WTC11 (cell line): ENCODE results near the gene SREBF1. TPM values are rescaled to one million over a fixed set of nuclear protein-coding genes. Genes with fewer than 3 reads are reported as not detected.

ENCODE experiments used
- ATAC-seq: fragments of 200-7000 bp; cut with Tn5 transposase; 2 replicates; pipeline ENCODE4 v1.10.0; 2021; ENCODE audit warnings: mild to moderate bottlenecking, moderate library complexity
- CTCF ChIA-PET: fragments of 300-600 bp; sonication (Branson Sonifier 250); formaldehyde crosslinking; loops from one replicate; lab custom pipeline; 2021; ENCODE audit warnings: antibody characterized with exemption; lab: Charles Lee
- POLR2A ChIA-PET: fragments of 350-600 bp; sonication (Branson Sonifier 250); formaldehyde crosslinking; loops from one replicate; lab custom pipeline; 2021; ENCODE audit warnings: antibody characterized with exemption; lab: Charles Lee
- DNase-seq: peaks from one replicate; pipeline ENCODE4 v3.0.0; 2021; ENCODE audit warnings: low spot score
- H3K27ac Mint-ChIP-seq: 2 replicates; pipeline ENCODE4 v1.8.0; 2021; ENCODE audit warnings: mixed read lengths
- H3K27me3 Mint-ChIP-seq: 2 replicates; pipeline ENCODE4 v1.8.0; 2021; ENCODE audit warnings: low read depth, mild to moderate bottlenecking, moderate library complexity, mixed read lengths
- H3K36me3 Mint-ChIP-seq: 2 replicates; pipeline ENCODE4 v1.8.0; 2021; ENCODE audit warnings: mixed read lengths
- H3K4me1 Mint-ChIP-seq: 2 replicates; pipeline ENCODE4 v1.8.0; 2022; ENCODE audit warnings: mixed read lengths
- H3K4me3 Mint-ChIP-seq: 2 replicates; pipeline ENCODE4 v1.8.0; 2021; ENCODE audit warnings: mild to moderate bottlenecking, moderate library complexity, mixed read lengths
- H3K9me3 Mint-ChIP-seq: 2 replicates; pipeline ENCODE4 v1.8.0; 2021; ENCODE audit warnings: mixed read lengths
- ATF1 ChIP-seq: sonication (generic); formaldehyde crosslinking; IDR thresholded peaks from 2 replicates; pipeline ENCODE4 v1.8.1; 2023; ENCODE audit warnings: mild to moderate bottlenecking, moderate library complexity, missing genetic modification reagents
- FOXP1 ChIP-seq: sonication (generic); formaldehyde crosslinking; IDR thresholded peaks from 2 replicates; pipeline ENCODE4 v1.8.0; 2022; ENCODE audit warnings: missing genetic modification reagents, mild to moderate bottlenecking, moderate library complexity, borderline replicate concordance
- NFYB ChIP-seq: sonication (generic); formaldehyde crosslinking; conservative IDR thresholded peaks from 2 replicates; pipeline ENCODE4 v1.8.0; 2022; ENCODE audit warnings: low read depth, missing genetic modification reagents
- SP1 ChIP-seq: sonication (generic); formaldehyde crosslinking; conservative IDR thresholded peaks from 2 replicates; pipeline ENCODE4 v1.8.1; 2022; ENCODE audit warnings: missing genetic modification reagents
- ZBTB21 ChIP-seq: sonication (generic); formaldehyde crosslinking; IDR thresholded peaks from 2 replicates; pipeline ENCODE4 v1.8.1; 2023; ENCODE audit warnings: mild to moderate bottlenecking, missing genetic modification reagents, borderline replicate concordance
- ZNF232 ChIP-seq: sonication (generic); formaldehyde crosslinking; IDR thresholded peaks from 2 replicates; pipeline ENCODE4 v1.8.0; 2022; ENCODE audit warnings: mild to moderate bottlenecking, missing genetic modification reagents
- ZNF423 ChIP-seq: fragments of 250-450 bp; sonication (Bioruptor Pico); IDR thresholded peaks from 2 replicates; pipeline ENCODE4 v2.1.2; 2022; ENCODE audit warnings: mild to moderate bottlenecking, moderate library complexity
- total RNA-seq: library from RNA; stranded (reverse); gene quantifications from 3 replicates; pipeline ENCODE4 v1.2.3, GENCODE V29; 2021
- TF ChIP-seq, protein P1 (sequence below): sonication (generic); formaldehyde crosslinking; IDR thresholded peaks from 2 replicates; pipeline ENCODE4 v1.8.0; 2022; ENCODE audit warnings: missing genetic modification reagents
- TF ChIP-seq, protein P2 (sequence below): fragments of 250-450 bp; sonication (Bioruptor Pico); IDR thresholded peaks from 2 replicates; pipeline ENCODE4 v1.9.0; 2021; ENCODE audit warnings: mild to moderate bottlenecking, borderline replicate concordance
- TF ChIP-seq, protein P3 (sequence below): fragments of 250-450 bp; sonication (Bioruptor Pico); IDR thresholded peaks from 2 replicates; pipeline ENCODE4 v2.1.2; 2022; ENCODE audit warnings: mild to moderate bottlenecking, moderate library complexity
- TF ChIP-seq, protein P4 (sequence below): sonication (generic); formaldehyde crosslinking; conservative IDR thresholded peaks from 2 replicates; pipeline ENCODE4 v1.8.1; 2023; ENCODE audit warnings: mild to moderate bottlenecking, low read depth, missing genetic modification reagents, moderate library complexity

SREBF1 gene
- total RNA-seq, 1 experiment from 2014 or later, result 93.7 TPM

DNA sequence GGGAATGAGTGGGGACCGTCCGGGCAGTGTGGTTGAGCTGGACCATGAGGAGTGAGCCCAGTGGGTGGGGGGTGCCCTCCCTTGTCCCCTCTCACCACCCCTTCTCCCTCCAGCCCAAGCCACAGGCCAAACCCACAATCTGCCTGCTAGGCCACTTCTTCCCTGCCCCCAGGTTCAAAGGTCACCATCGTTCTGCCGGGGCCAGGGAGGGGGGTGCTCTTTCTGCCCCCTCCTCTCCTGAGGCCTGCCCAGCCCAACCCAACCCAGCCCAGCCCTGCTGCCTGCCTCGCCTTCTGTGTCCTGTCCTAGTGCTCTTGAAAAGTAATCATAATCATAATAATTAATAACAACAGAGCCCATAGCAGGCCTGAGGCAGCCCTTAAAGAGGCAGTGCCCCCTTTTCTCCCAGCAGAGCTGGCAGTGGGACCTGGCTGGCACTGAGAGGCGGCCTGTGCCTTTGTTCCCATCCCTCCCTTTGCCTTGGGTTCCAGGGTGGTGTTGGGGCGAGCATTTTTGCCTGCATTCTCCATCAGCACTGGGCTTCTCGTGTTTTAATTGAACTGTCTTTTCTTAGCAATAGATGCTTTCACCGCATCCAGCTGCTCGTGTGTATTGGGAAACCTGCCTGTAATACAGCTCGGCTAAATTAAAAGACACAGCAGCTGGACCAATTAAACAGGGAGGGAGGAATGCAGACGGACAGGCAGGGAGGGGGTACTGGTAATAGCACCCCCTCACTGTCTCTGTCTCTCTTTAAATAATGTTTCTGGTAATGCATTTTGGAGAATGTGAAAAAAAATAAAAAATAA lies 46.8 kb downstream of the SREBF1 start:
- Mint-ChIP-seq H3K27ac (no peak overlapping the region), H3K36me3 (no peaks in the 10 kb centered on the region), H3K9me3 (no peaks in the 10 kb centered on the region), H3K4me1 (peaks cover 64% of the 10 kb centered on the region), H3K27me3 (peaks cover 48% of the 10 kb centered on the region), H3K4me3 (no peak overlapping the region)
- TF ChIP-seq, protein P1, sequence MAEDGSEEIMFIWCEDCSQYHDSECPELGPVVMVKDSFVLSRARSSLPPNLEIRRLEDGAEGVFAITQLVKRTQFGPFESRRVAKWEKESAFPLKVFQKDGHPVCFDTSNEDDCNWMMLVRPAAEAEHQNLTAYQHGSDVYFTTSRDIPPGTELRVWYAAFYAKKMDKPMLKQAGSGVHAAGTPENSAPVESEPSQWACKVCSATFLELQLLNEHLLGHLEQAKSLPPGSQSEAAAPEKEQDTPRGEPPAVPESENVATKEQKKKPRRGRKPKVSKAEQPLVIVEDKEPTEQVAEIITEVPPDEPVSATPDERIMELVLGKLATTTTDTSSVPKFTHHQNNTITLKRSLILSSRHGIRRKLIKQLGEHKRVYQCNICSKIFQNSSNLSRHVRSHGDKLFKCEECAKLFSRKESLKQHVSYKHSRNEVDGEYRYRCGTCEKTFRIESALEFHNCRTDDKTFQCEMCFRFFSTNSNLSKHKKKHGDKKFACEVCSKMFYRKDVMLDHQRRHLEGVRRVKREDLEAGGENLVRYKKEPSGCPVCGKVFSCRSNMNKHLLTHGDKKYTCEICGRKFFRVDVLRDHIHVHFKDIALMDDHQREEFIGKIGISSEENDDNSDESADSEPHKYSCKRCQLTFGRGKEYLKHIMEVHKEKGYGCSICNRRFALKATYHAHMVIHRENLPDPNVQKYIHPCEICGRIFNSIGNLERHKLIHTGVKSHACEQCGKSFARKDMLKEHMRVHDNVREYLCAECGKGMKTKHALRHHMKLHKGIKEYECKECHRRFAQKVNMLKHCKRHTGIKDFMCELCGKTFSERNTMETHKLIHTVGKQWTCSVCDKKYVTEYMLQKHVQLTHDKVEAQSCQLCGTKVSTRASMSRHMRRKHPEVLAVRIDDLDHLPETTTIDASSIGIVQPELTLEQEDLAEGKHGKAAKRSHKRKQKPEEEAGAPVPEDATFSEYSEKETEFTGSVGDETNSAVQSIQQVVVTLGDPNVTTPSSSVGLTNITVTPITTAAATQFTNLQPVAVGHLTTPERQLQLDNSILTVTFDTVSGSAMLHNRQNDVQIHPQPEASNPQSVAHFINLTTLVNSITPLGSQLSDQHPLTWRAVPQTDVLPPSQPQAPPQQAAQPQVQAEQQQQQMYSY, result 0 out of 2 replicates have a peak, but pooled peaks have one; percentile 15
- no peak for TF ChIP-seq NFYB (CRISPR knock-in tag)
- ATAC-seq, result no peak
- ChIA-PET POLR2A (no interaction called here), CTCF (interaction anchor here (1.1 to 1.4 kb wide), 3 partner anchors 11 to 22 kb away, joined by 3 to 4 read pairs (median 3); no protein-coding TSS in a partner anchor)
- DNase-seq, result no peak

DNA sequence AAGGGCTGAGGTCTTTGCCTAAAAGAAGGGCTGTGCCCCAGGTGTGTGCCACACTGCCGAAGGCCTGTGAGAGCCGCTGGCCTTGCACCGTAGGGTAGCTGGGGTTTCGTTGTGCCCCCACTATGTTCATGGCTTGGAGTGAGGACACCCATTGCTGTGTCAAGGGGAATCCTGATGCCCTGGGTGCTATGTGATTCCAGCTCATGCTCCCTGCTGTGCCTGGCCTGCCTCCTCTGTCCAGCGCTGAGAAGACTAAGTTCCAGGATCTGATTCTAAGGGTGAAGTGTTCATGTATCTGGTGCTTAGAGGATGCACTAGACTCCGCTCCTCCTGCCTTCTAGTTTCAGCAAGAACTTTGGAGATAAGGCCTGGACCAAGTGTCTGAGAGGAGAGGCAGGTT lies 47.4 kb downstream of the SREBF1 start:
- H3K27me3 Mint-ChIP-seq, result peaks cover 51% of the 10 kb centered on the region
- DNase-seq (no peak), ATAC-seq (no peak)
- TF ChIP-seq ATF1, result no peak
- no peaks in the 10 kb centered on the region for H3K36me3 Mint-ChIP-seq
- H3K4me1 Mint-ChIP-seq, result peaks cover 70% of the 10 kb centered on the region
- no peak overlapping the region for H3K27ac Mint-ChIP-seq
- POLR2A ChIA-PET, result no interaction called here
- no peaks in the 10 kb centered on the region for H3K9me3 Mint-ChIP-seq
- CTCF ChIA-PET, result interaction anchor here (1.0 to 1.2 kb wide), 2 partner anchors 109 to 205 kb away, joined by 3 read pairs; no protein-coding TSS in a partner anchor
- no peak overlapping the region for H3K4me3 Mint-ChIP-seq

DNA sequence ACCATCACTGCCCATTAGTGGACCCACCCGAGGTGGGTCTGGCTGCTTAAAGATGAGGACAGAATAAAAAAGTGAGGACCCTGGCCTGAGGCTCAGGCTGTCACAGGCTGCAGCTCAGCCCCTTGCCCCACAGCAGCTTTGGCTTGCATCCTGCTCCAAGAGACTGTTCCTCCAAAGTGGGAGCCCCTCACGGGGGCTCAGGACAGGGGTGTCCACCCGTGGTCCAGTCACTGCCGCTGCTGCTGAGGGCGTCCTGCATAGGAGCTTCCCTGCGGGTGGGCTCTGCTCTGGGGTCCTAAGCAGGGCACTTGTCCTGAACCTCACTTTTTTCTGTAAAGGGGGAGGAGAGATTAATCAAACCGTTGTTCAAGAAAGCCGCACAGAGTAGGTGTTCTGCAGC lies 47.8 kb downstream of the SREBF1 start:
- no peak for TF ChIP-seq ZBTB21
- TF ChIP-seq, protein P2, sequence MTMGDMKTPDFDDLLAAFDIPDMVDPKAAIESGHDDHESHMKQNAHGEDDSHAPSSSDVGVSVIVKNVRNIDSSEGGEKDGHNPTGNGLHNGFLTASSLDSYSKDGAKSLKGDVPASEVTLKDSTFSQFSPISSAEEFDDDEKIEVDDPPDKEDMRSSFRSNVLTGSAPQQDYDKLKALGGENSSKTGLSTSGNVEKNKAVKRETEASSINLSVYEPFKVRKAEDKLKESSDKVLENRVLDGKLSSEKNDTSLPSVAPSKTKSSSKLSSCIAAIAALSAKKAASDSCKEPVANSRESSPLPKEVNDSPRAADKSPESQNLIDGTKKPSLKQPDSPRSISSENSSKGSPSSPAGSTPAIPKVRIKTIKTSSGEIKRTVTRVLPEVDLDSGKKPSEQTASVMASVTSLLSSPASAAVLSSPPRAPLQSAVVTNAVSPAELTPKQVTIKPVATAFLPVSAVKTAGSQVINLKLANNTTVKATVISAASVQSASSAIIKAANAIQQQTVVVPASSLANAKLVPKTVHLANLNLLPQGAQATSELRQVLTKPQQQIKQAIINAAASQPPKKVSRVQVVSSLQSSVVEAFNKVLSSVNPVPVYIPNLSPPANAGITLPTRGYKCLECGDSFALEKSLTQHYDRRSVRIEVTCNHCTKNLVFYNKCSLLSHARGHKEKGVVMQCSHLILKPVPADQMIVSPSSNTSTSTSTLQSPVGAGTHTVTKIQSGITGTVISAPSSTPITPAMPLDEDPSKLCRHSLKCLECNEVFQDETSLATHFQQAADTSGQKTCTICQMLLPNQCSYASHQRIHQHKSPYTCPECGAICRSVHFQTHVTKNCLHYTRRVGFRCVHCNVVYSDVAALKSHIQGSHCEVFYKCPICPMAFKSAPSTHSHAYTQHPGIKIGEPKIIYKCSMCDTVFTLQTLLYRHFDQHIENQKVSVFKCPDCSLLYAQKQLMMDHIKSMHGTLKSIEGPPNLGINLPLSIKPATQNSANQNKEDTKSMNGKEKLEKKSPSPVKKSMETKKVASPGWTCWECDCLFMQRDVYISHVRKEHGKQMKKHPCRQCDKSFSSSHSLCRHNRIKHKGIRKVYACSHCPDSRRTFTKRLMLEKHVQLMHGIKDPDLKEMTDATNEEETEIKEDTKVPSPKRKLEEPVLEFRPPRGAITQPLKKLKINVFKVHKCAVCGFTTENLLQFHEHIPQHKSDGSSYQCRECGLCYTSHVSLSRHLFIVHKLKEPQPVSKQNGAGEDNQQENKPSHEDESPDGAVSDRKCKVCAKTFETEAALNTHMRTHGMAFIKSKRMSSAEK, result no peak
- no peak for TF ChIP-seq ZNF232
- TF ChIP-seq, protein P3, sequence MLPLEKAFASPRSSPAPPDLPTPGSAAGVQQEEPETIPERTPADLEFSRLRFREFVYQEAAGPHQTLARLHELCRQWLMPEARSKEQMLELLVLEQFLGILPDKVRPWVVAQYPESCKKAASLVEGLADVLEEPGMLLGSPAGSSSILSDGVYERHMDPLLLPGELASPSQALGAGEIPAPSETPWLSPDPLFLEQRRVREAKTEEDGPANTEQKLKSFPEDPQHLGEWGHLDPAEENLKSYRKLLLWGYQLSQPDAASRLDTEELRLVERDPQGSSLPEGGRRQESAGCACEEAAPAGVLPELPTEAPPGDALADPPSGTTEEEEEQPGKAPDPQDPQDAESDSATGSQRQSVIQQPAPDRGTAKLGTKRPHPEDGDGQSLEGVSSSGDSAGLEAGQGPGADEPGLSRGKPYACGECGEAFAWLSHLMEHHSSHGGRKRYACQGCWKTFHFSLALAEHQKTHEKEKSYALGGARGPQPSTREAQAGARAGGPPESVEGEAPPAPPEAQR (CRISPR knock-in tag), result no peak
- ChIA-PET CTCF (interaction anchor here (1.0 to 1.6 kb wide), 3 partner anchors 13 to 205 kb away, joined by 3 to 4 read pairs (median 3); no protein-coding TSS in a partner anchor), POLR2A (interaction anchor here (0.6 kb wide), 1 partner anchor 1704 kb away, joined by 3 read pairs; no protein-coding TSS in a partner anchor)
- peaks cover 50% of the 10 kb centered on the region for H3K27me3 Mint-ChIP-seq
- no peak overlapping the region for H3K4me3 Mint-ChIP-seq
- no peaks in the 10 kb centered on the region for H3K9me3 Mint-ChIP-seq
- peaks cover 71% of the 10 kb centered on the region for H3K4me1 Mint-ChIP-seq
- ATAC-seq, result no peak
- DNase-seq, result no peak
- no peaks in the 10 kb centered on the region for H3K36me3 Mint-ChIP-seq
- no peak overlapping the region for H3K27ac Mint-ChIP-seq

DNA sequence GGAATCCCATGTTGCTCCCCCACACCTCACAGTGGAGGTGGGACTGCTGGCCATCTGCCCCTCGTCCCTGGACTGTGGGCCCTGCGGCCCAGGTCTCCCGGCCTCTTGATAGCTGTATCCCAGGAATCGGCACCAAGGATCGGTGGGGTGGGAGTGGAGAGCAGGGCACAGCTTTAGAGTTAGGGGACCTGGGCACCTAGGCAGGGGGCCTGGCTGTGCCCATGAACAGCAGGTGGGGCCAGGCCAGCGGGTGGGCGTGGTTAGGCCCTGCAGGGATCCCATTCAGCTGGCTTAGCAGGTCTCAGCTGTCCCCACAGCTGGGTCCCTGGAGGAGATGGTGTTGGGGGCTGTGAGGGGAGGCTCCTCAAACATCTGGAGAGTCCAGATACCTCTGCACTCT lies 49.2 kb downstream of the SREBF1 start:
- H3K9me3 Mint-ChIP-seq, result no peaks in the 10 kb centered on the region
- H3K36me3 Mint-ChIP-seq, result no peaks in the 10 kb centered on the region
- DNase-seq (no peak), ATAC-seq (no peak)
- H3K27ac Mint-ChIP-seq, result no peak overlapping the region
- H3K4me1 Mint-ChIP-seq, result peaks cover 61% of the 10 kb centered on the region
- H3K27me3 Mint-ChIP-seq, result peaks cover 40% of the 10 kb centered on the region
- no peak overlapping the region for H3K4me3 Mint-ChIP-seq
- CTCF ChIA-PET, result interaction anchor here (0.6 to 1.6 kb wide), 4 partner anchors 14 to 291 kb away, joined by 3 to 4 read pairs (median 3); no protein-coding TSS in a partner anchor
- POLR2A ChIA-PET, result no interaction called here
- 0 out of 2 replicates have a peak, but pooled peaks have one; percentile 26 for TF ChIP-seq FOXP1 (CRISPR knock-in tag)
- TF ChIP-seq SP1 (CRISPR knock-in tag), result no peak
- TF ChIP-seq, protein P4, sequence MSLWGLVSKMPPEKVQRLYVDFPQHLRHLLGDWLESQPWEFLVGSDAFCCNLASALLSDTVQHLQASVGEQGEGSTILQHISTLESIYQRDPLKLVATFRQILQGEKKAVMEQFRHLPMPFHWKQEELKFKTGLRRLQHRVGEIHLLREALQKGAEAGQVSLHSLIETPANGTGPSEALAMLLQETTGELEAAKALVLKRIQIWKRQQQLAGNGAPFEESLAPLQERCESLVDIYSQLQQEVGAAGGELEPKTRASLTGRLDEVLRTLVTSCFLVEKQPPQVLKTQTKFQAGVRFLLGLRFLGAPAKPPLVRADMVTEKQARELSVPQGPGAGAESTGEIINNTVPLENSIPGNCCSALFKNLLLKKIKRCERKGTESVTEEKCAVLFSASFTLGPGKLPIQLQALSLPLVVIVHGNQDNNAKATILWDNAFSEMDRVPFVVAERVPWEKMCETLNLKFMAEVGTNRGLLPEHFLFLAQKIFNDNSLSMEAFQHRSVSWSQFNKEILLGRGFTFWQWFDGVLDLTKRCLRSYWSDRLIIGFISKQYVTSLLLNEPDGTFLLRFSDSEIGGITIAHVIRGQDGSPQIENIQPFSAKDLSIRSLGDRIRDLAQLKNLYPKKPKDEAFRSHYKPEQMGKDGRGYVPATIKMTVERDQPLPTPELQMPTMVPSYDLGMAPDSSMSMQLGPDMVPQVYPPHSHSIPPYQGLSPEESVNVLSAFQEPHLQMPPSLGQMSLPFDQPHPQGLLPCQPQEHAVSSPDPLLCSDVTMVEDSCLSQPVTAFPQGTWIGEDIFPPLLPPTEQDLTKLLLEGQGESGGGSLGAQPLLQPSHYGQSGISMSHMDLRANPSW, result no peak
- peak; percentile 80 for TF ChIP-seq ZNF423
